Measurements from ENCODE around the gene EFS.

Gene EFS

GRCh38 chr14:23380976-23381375 lies 16.0 kb upstream of the EFS start:
- DNase-seq (ENCODE audit: low read depth) = no peak
- H3K4me3 ChIP-seq (ENCODE audit: low read depth, low read length) = no peak overlapping the region

GRCh38 chr14:23380197-23380914 lies 15.4 kb upstream of the EFS start:
- H3K4me3 ChIP-seq (ENCODE audit: low read depth, low read length) = no peak overlapping the region
- DNase-seq (ENCODE audit: low read depth) = no peak

- DNase-seq (ENCODE audit: low read depth) = no peak
- H3K4me3 ChIP-seq (ENCODE audit: low read depth, low read length) = no peak overlapping the region
Observed at GRCh38 chr14:23379366-23380196, 14.6 kb upstream of the EFS start.

GRCh38 chr14:23378612-23379220 lies 13.7 kb upstream of the EFS start:
- H3K4me3 ChIP-seq (ENCODE audit: low read depth, low read length) = no peak overlapping the region
- no peak for DNase-seq (ENCODE audit: low read depth)

- no peak for DNase-seq (ENCODE audit: low read depth)
- no peak overlapping the region for H3K4me3 ChIP-seq (ENCODE audit: low read depth, low read length)
Observed at GRCh38 chr14:23377573-23378563, 12.9 kb upstream of the EFS start.

- no peak for DNase-seq (ENCODE audit: low read depth)
- no peak overlapping the region for H3K4me3 ChIP-seq (ENCODE audit: low read depth, low read length)
Observed at GRCh38 chr14:23377198-23377550, 12.2 kb upstream of the EFS start.

- DNase-seq (ENCODE audit: low read depth) = no peak
- H3K4me3 ChIP-seq (ENCODE audit: low read depth, low read length) = no peak within 1 kb of the TSS
Observed at GRCh38 chr14:23376482-23377197, 11.7 kb upstream of the EFS start, which contains the start of gene CMTM5. Gene CMTM5 (plus strand): TSS chr14:23377046. CDS start chr14:23377252, 206 bp downstream.

GRCh38 chr14:23375527-23376251 lies 10.7 kb upstream of the EFS start:
- H3K4me3 ChIP-seq (ENCODE audit: low read depth, low read length) = no peak overlapping the region
- no peak for DNase-seq (ENCODE audit: low read depth)

- H3K4me3 ChIP-seq (ENCODE audit: low read depth, low read length) = no peak overlapping the region
- DNase-seq (ENCODE audit: low read depth) = no peak
Observed at GRCh38 chr14:23373041-23373440, 8.1 kb upstream of the EFS start.

GRCh38 chr14:23372509-23372908 lies 7.5 kb upstream of the EFS start, which contains the start of gene IL25:
Gene IL25 (plus strand): TSS chr14:23372809.
- DNase-seq (ENCODE audit: low read depth) = no peak
- no peak within 1 kb of the TSS for H3K4me3 ChIP-seq (ENCODE audit: low read depth, low read length)

- no peak overlapping the region for H3K4me3 ChIP-seq (ENCODE audit: low read depth, low read length)
- no peak for DNase-seq (ENCODE audit: low read depth)
Observed at GRCh38 chr14:23371865-23372264, 6.9 kb upstream of the EFS start.

- DNase-seq (ENCODE audit: low read depth) = no peak
Observed at GRCh38 chr14:23370221-23370620, 5.2 kb upstream of the EFS start.

GRCh38 chr14:23366426-23366921 lies 1.5 kb upstream of the EFS start:
- no peak for DNase-seq (ENCODE audit: low read depth)
- peak overlapping the region; percentile 51 for H3K4me3 ChIP-seq (ENCODE audit: low read depth, low read length)

More at GRCh38 chr14:23370221-23370620, 5.2 kb upstream of the EFS start:
- H3K4me3 ChIP-seq (ENCODE audit: low read depth, low read length) = no peak overlapping the region

GRCh38 chr14:23365732-23366425 lies 907 bp upstream of the EFS start:
- peak overlapping the region; percentile 51 for H3K4me3 ChIP-seq (ENCODE audit: low read depth, low read length)

GRCh38 chr14:23364164-23365035 lies 572 bp downstream of the EFS start:
- peak overlapping the region; percentile 51 for H3K4me3 ChIP-seq (ENCODE audit: low read depth, low read length)
- no peak for DNase-seq (ENCODE audit: low read depth)

More at GRCh38 chr14:23365732-23366425, 907 bp upstream of the EFS start:
- no peak for DNase-seq (ENCODE audit: low read depth)

GRCh38 chr14:23362200-23362599 lies 2.8 kb downstream of the EFS start:
- H3K4me3 ChIP-seq (ENCODE audit: low read depth, low read length) = no peak overlapping the region
- no peak for DNase-seq (ENCODE audit: low read depth)
